HCT116 (cell line): Measurements from ENCODE around the gene SOBP. TPM values are rescaled to one million over a fixed set of nuclear protein-coding genes. Genes with fewer than 3 reads are reported as not detected.

Experiments used
- ATAC-seq: fragments of 200-7000 bp; cut with Tn5 transposase; 2 replicates; pipeline ENCODE4 v1.9.1; 2020; ENCODE audit warnings: mild to moderate bottlenecking, moderate library complexity
- BruUV-seq: library from RNA; stranded (reverse); fragments of 400-500 nt; replicated peaks from 2 replicates; lab custom pipeline; 2021; lab: Mats Ljungman, UMichigan
- CTCF ChIA-PET: fragments of 300-600 bp; sonication (Branson Sonifier 250); formaldehyde crosslinking; loops from one replicate; lab custom pipeline; 2021; ENCODE audit warnings: antibody characterized with exemption; lab: Charles Lee
- POLR2A ChIA-PET: fragments of 300-600, 350-600 bp; sonication (Branson Sonifier 250); formaldehyde crosslinking; loops from one replicate; lab custom pipeline; 2021; ENCODE audit warnings: antibody characterized with exemption; lab: Charles Lee
- RAD21 ChIA-PET, 2 experiments: fragments of 300-600 bp; sonication (Branson Sonifier 250); formaldehyde crosslinking; loops; one replicate each; lab custom pipeline; 2023; ENCODE audit warnings: low total read pairs in 2 of 2; ENCODE audit not compliant: uncharacterized antibody in 2 of 2, unreplicated experiment in 2 of 2, low non-redundant PET in 1 of 2; lab: Charles Lee
- DNase-seq: peaks from one replicate; pipeline ENCODE4 v3.0.0-alpha.2; 2010; ENCODE audit warnings: low read depth, low spot score
- H2AFZ ChIP-seq: fragments of 200-600 bp; shearing (Covaris generic), sonication (generic); 2 replicates; pipeline ENCODE4 v1.6.1; 2017; ENCODE audit warnings: low read depth, mixed run types, mixed read lengths, antibody characterized with exemption, low read length; ENCODE audit not compliant: poor library complexity, severe bottlenecking
- H3K27ac ChIP-seq: 2 replicates; pipeline ENCODE4 v1.5.1; 2012; ENCODE audit warnings: low read depth, low read length
- H3K27me3 ChIP-seq: fragments of 200-600 bp; sonication (generic); 2 replicates; pipeline ENCODE4 v1.6.1; 2016; ENCODE audit warnings: mixed run types, low read length, mixed read lengths; ENCODE audit not compliant: insufficient read depth
- H3K36me3 ChIP-seq, 2 experiments: fragments of 200-500 bp in 1 of 2; fragments of 200-600 bp in 1 of 2; sonication (Bioruptor generic) in 1 of 2; sonication (generic) in 1 of 2; 2 replicates each; pipeline versions ENCODE4 v1.5.1 to v1.6.1; 2014 to 2016; ENCODE audit warnings: low read length in 2 of 2, inconsistent platforms in 1 of 2, mixed read lengths in 1 of 2, mixed run types in 1 of 2; ENCODE audit not compliant: insufficient read depth in 2 of 2, control insufficient read depth in 1 of 2
- H3K4me1 ChIP-seq, 2 experiments: fragments of 200-600 bp in 1 of 2; sonication (generic) in 1 of 2; 2 replicates each; pipeline versions ENCODE4 v1.5.1 to v1.6.1; 2012 to 2017; ENCODE audit warnings: low read length in 2 of 2, inconsistent platforms in 1 of 2, mild to moderate bottlenecking in 1 of 2, mixed read lengths in 1 of 2, mixed run types in 1 of 2, moderate library complexity in 1 of 2; ENCODE audit not compliant: insufficient read depth in 2 of 2, control insufficient read depth in 1 of 2
- H3K4me2 ChIP-seq: fragments of 200-600 bp; sonication (generic); 2 replicates; pipeline ENCODE4 v1.6.1; 2017; ENCODE audit warnings: mixed run types, low read length, mixed read lengths
- H3K4me3 ChIP-seq, 2 experiments: fragments of 200-600 bp in 1 of 2; sonication (generic) in 1 of 2; replicated peaks in 1 of 2; 2 replicates each; pipeline ENCODE4 v1.5.1; 2011 to 2016; ENCODE audit warnings: low read length in 2 of 2, control low read depth in 1 of 2, low read depth in 1 of 2, mild to moderate bottlenecking in 1 of 2, mixed read lengths in 1 of 2, mixed run types in 1 of 2
- H3K79me2 ChIP-seq: fragments of 200-600 bp; sonication (generic); 2 replicates; pipeline ENCODE4 v1.6.1; 2017; ENCODE audit warnings: mild to moderate bottlenecking, mixed run types, low read length, moderate library complexity, mixed read lengths; ENCODE audit not compliant: insufficient read depth
- H3K9ac ChIP-seq: fragments of 200-600 bp; sonication (generic); 2 replicates; pipeline ENCODE4 v1.6.1; 2016; ENCODE audit warnings: low read length, mixed read lengths
- H3K9me2 ChIP-seq: fragments of 200-600 bp; sonication (generic), shearing (Covaris generic); 2 replicates; pipeline ENCODE4 v1.6.1; 2017; ENCODE audit warnings: mixed run types, mild to moderate bottlenecking, moderate library complexity; ENCODE audit not compliant: insufficient read depth
- H3K9me3 ChIP-seq, 2 experiments: fragments of 200-500 bp in 1 of 2; fragments of 200-600 bp in 1 of 2; sonication (Bioruptor generic) in 1 of 2; sonication (generic) in 1 of 2; 2 replicates each; pipeline ENCODE4 v1.6.1; 2014 to 2017; ENCODE audit warnings: low read length in 2 of 2, mixed read lengths in 2 of 2, inconsistent platforms in 1 of 2, low read depth in 1 of 2, mild to moderate bottlenecking in 1 of 2, mixed run types in 1 of 2, moderate library complexity in 1 of 2; ENCODE audit not compliant: control insufficient read depth in 1 of 2, insufficient read depth in 1 of 2
- H4K20me1 ChIP-seq: fragments of 200-600 bp; sonication (generic), shearing (Covaris generic); 2 replicates; pipeline ENCODE4 v1.6.1; 2017; ENCODE audit warnings: mixed run types, mild to moderate bottlenecking, moderate library complexity; ENCODE audit not compliant: insufficient read depth
- CBX3 ChIP-seq: IDR thresholded peaks from 2 replicates; pipeline ENCODE4 v1.6.1; 2012; ENCODE audit warnings: low read depth
- CEBPB ChIP-seq: IDR thresholded peaks from 2 replicates; pipeline ENCODE4 v1.6.1; 2012; ENCODE audit warnings: low read depth
- CTCF ChIP-seq, 3 experiments: fragments of 200-600 bp in 1 of 3; sonication (generic) in 1 of 3; IDR thresholded peaks in 2 of 3; conservative IDR thresholded peaks in 1 of 3; 2 replicates each; pipeline ENCODE4 v1.5.1; 2012 to 2017; ENCODE audit warnings: low read depth in 2 of 3, low read length in 2 of 3, antibody characterized with exemption in 1 of 3, borderline replicate concordance in 1 of 3, control low read depth in 1 of 3, mild to moderate bottlenecking in 1 of 3, mixed read lengths in 1 of 3, mixed run types in 1 of 3, moderate library complexity in 1 of 3; ENCODE audit not compliant: insufficient read depth in 1 of 3
- EGR1 ChIP-seq: IDR thresholded peaks from 2 replicates; pipeline ENCODE4 v1.6.1; 2012; ENCODE audit warnings: low read depth
- ELF1 ChIP-seq: IDR thresholded peaks from 2 replicates; pipeline ENCODE4 v1.6.1; 2012; ENCODE audit warnings: low read depth, borderline replicate concordance
- EZH2 ChIP-seq: fragments of 200-600 bp; sonication (generic); IDR thresholded peaks from 2 replicates; pipeline ENCODE4 v1.6.1; 2017; ENCODE audit warnings: antibody characterized with exemption, mixed run types
- EZH2phosphoT487 ChIP-seq: fragments of 200-600 bp; IDR thresholded peaks from 2 replicates; pipeline ENCODE4 v1.6.1; 2018; ENCODE audit warnings: antibody characterized with exemption, borderline replicate concordance
- FOSL1 ChIP-seq: IDR thresholded peaks from 2 replicates; pipeline ENCODE4 v1.6.1; 2012; ENCODE audit warnings: low read depth
- JUND ChIP-seq: IDR thresholded peaks from 2 replicates; pipeline ENCODE4 v1.6.1; 2012
- MAX ChIP-seq: IDR thresholded peaks from 2 replicates; pipeline ENCODE4 v1.6.1; 2012
- POLR2A ChIP-seq: IDR thresholded peaks from 2 replicates; pipeline ENCODE4 v1.7.0; 2011; ENCODE audit warnings: borderline replicate concordance; ENCODE audit not compliant: insufficient read depth, insufficient read length; ENCODE audit errors: extremely low read depth
- POLR2AphosphoS5 ChIP-seq: IDR thresholded peaks from 2 replicates; pipeline ENCODE4 v1.6.1; 2011; ENCODE audit warnings: mild to moderate bottlenecking, low read depth, low read length, moderate library complexity
- RAD21 ChIP-seq: IDR thresholded peaks from 2 replicates; pipeline ENCODE4 v1.6.1; 2012; ENCODE audit warnings: low read depth, mild to moderate bottlenecking
- SIN3A ChIP-seq: IDR thresholded peaks from 2 replicates; pipeline ENCODE4 v1.6.1; 2012; ENCODE audit warnings: low read depth
- SRF ChIP-seq: IDR thresholded peaks from 2 replicates; pipeline ENCODE4 v1.6.1; 2012; ENCODE audit warnings: low read depth
- TCF7L2 ChIP-seq: IDR thresholded peaks from 2 replicates; pipeline ENCODE4 v1.7.0; 2011; ENCODE audit warnings: borderline replicate concordance, inconsistent platforms; ENCODE audit not compliant: insufficient read depth, insufficient read length; ENCODE audit errors: extremely low read depth
- YY1 ChIP-seq: IDR thresholded peaks from 2 replicates; pipeline ENCODE4 v1.6.1; 2011; ENCODE audit warnings: low read length, low read depth, moderate library complexity, mild to moderate bottlenecking; ENCODE audit not compliant: insufficient replicate concordance; ENCODE audit errors: extremely low read depth
- ZFX ChIP-seq: fragments of 450-650 bp; IDR thresholded peaks from 2 replicates; pipeline ENCODE4 v1.6.1; 2017
- ZNF274 ChIP-seq: fragments of 200-500 bp; sonication (Bioruptor generic); IDR thresholded peaks from 2 replicates; pipeline ENCODE4 v1.6.1; 2014; ENCODE audit warnings: mild to moderate bottlenecking, low read depth, low read length, inconsistent platforms
- intact Hi-C: fragments of 100-400 bp; cut with micrococcal nuclease; formaldehyde crosslinking; loops from 2 replicates; pipeline ENCODE4 v1.10.0; 2022
- total RNA-seq: library from RNA; stranded (reverse); gene quantifications from one replicate; pipeline ENCODE4 v1.2.1, GENCODE V29; 2021; ENCODE audit not compliant: unreplicated experiment
- TF ChIP-seq, protein P1 (sequence below): IDR thresholded peaks from 2 replicates; pipeline ENCODE4 v1.6.1; 2012; ENCODE audit warnings: low read depth
- TF ChIP-seq, protein P2 (sequence below): IDR thresholded peaks from 2 replicates; pipeline ENCODE4 v1.6.1; 2012

Gene SOBP
- total RNA-seq, 1 experiment from 2014 or later = 2.6 TPM

- Histone ChIP-seq H4K20me1 (no peaks in the 10 kb centered on the region), H3K27me3 (no peaks in the 10 kb centered on the region), H3K9me2 (no peaks in the 10 kb centered on the region), H3K4me3 (peak within 1 kb of the TSS; percentile 84 to 93), H3K4me1 (peaks cover 4 to 10% of the 10 kb centered on the region in 2 experiments; a peak in 3 of 4 replicates), H3K36me3 (no peaks in the 10 kb centered on the region), H3K4me2 (peak within 1 kb of the TSS; percentile 95), H3K79me2 (peaks cover 13% of the 10 kb centered on the region), H3K9ac (peak within 1 kb of the TSS; percentile 75), H3K27ac (peak within 1 kb of the TSS; percentile 81), H2AFZ (peak within 1 kb of the TSS; percentile 68), H3K9me3 (no peaks in the 10 kb centered on the region)
- ChIA-PET POLR2A (interaction anchor here (0.9 to 1.0 kb wide), 2 partner anchors 136 to 141 kb away, joined by 3 read pairs; no protein-coding TSS in a partner anchor), CTCF (interaction anchor here (1.1 to 2.6 kb wide), 4 partner anchors 13 to 344 kb away, joined by 3 to 9 read pairs (median 4); partner anchors contain the start of gene BEND3), RAD21 (interaction anchor here in 1 of 2 experiments (1.6 kb wide), 1 partner anchor 142 kb away, joined by 3 read pairs; no protein-coding TSS in a partner anchor)
- intact Hi-C loops = no loop called here
- BruUV-seq = no TSS peak
- DNase-seq (peak; percentile 91), ATAC-seq (peak; percentile 93)
- TF ChIP-seq SRF (no peak), RAD21 (peak; percentile 44), MAX (peak; percentile 46; the same call in 1 of the 2 replicates), YY1 (peak; percentile 97), ZNF274 (no peak), POLR2A (peak; percentile 87), FOSL1 (no peak), CEBPB (no peak), POLR2AphosphoS5 (peak; percentile 90), EGR1 (peak; percentile 100), JUND (no peak), EZH2phosphoT487 (no peak), ELF1 (no peak), CBX3 (peak; percentile 52; the same call in 1 of the 2 replicates), CTCF (IDR thresholded peaks at IDR 0.05 in 2 of 3, conservative IDR thresholded peaks at IDR 0.05 in 1 of 3; ENCODE audit: borderline replicate concordance in 1 of 3, insufficient read depth in 1 of 3, low read depth in 2 of 3, low read length in 2 of 3) (peak in 2 of 3 experiments; percentile 61 to 64; a peak in 4 of 6 replicates), ZFX (no peak), TCF7L2 (peak; percentile 58), SIN3A (0 out of 2 replicates have a peak, but pooled peaks have one; percentile 37), EZH2 (no peak)
- TF ChIP-seq, protein P1, sequence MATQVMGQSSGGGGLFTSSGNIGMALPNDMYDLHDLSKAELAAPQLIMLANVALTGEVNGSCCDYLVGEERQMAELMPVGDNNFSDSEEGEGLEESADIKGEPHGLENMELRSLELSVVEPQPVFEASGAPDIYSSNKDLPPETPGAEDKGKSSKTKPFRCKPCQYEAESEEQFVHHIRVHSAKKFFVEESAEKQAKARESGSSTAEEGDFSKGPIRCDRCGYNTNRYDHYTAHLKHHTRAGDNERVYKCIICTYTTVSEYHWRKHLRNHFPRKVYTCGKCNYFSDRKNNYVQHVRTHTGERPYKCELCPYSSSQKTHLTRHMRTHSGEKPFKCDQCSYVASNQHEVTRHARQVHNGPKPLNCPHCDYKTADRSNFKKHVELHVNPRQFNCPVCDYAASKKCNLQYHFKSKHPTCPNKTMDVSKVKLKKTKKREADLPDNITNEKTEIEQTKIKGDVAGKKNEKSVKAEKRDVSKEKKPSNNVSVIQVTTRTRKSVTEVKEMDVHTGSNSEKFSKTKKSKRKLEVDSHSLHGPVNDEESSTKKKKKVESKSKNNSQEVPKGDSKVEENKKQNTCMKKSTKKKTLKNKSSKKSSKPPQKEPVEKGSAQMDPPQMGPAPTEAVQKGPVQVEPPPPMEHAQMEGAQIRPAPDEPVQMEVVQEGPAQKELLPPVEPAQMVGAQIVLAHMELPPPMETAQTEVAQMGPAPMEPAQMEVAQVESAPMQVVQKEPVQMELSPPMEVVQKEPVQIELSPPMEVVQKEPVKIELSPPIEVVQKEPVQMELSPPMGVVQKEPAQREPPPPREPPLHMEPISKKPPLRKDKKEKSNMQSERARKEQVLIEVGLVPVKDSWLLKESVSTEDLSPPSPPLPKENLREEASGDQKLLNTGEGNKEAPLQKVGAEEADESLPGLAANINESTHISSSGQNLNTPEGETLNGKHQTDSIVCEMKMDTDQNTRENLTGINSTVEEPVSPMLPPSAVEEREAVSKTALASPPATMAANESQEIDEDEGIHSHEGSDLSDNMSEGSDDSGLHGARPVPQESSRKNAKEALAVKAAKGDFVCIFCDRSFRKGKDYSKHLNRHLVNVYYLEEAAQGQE = no peak
- TF ChIP-seq, protein P2, sequence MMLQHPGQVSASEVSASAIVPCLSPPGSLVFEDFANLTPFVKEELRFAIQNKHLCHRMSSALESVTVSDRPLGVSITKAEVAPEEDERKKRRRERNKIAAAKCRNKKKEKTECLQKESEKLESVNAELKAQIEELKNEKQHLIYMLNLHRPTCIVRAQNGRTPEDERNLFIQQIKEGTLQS = no peak
These were observed 30.4 kb upstream of the SOBP start, which contains the start of gene PDSS2 for GRCh38 chr6:107459283-107460082. TSS of gene PDSS2 (minus strand) at chr6:107459564. CDS start at chr6:107459285, 279 bp downstream.
